H1 (cell line): ENCODE measurements around the gene AOAH. TPM values are rescaled to one million over a fixed set of nuclear protein-coding genes. Genes with fewer than 3 reads are reported as not detected.

Experiments used
- CTCF ChIA-PET: fragments of 300-600 bp; sonication (Branson Sonifier 250); formaldehyde crosslinking; loops from one replicate; lab custom pipeline; 2021; ENCODE audit not compliant: partially characterized antibody; lab: Charles Lee
- POLR2A ChIA-PET: fragments of 300-600 bp; sonication (Branson Sonifier 250); formaldehyde crosslinking; loops from one replicate; lab custom pipeline; 2021; ENCODE audit warnings: inconsistent platforms; ENCODE audit not compliant: partially characterized antibody; lab: Charles Lee
- DNase-seq, 2 experiments: peaks; one replicate each; pipeline versions ENCODE4 v3.0.0 to v3.0.0-alpha.2; 2010 to 2022; ENCODE audit warnings: low spot score in 2 of 2, low read depth in 1 of 2, mixed read lengths in 1 of 2
- FAIRE-seq: peaks from 2 replicates; lab custom pipeline; 2011; peaks lifted over from hg19 to GRCh38; lab: Jason Lieb, UNC
- H2AFZ ChIP-seq: 2 replicates; pipeline ENCODE4 v1.8.1; 2012; ENCODE audit warnings: low read length, inconsistent platforms
- H2AK5ac ChIP-seq: 2 replicates; pipeline ENCODE4 v1.6.1; 2013; ENCODE audit warnings: low read depth, low read length
- H2BK120ac ChIP-seq: replicated peaks from 2 replicates; pipeline ENCODE3; 2013; ENCODE audit warnings: low read depth, low read length, inconsistent platforms
- H2BK12ac ChIP-seq: 2 replicates; pipeline ENCODE4 v1.6.1; 2013; ENCODE audit warnings: low read depth, low read length
- H2BK15ac ChIP-seq: 2 replicates; pipeline ENCODE4 v1.6.1; 2013; ENCODE audit warnings: low read length
- H2BK20ac ChIP-seq: 2 replicates; pipeline ENCODE4 v1.6.1; 2013; ENCODE audit warnings: low read length
- H2BK5ac ChIP-seq: 2 replicates; pipeline ENCODE4 v1.6.1; 2013; ENCODE audit warnings: low read depth, low read length
- H3K14ac ChIP-seq: 2 replicates; pipeline ENCODE4 v1.6.1; 2013; ENCODE audit warnings: inconsistent platforms; ENCODE audit not compliant: insufficient read length
- H3K18ac ChIP-seq: 2 replicates; pipeline ENCODE4 v1.6.1; 2013; ENCODE audit warnings: low read length; ENCODE audit errors: extremely low read depth
- H3K23ac ChIP-seq: 2 replicates; pipeline ENCODE4 v1.6.1; 2013; ENCODE audit warnings: inconsistent platforms; ENCODE audit not compliant: insufficient read length
- H3K23me2 ChIP-seq: 2 replicates; pipeline ENCODE4 v1.6.1; 2013; ENCODE audit warnings: low read depth, low read length
- H3K27ac ChIP-seq: 2 replicates; pipeline ENCODE4 v1.6.1; 2011; ENCODE audit warnings: low read depth, low read length, inconsistent platforms
- H3K27me3 ChIP-seq, 4 experiments: replicated peaks in 1 of 4; 1 replicate in 1 of 4; 2 replicates in 3 of 4; pipeline versions ENCODE4 v1.6.1 to v1.8.1; 2011 to 2013; ENCODE audit warnings: low read length in 3 of 4, mild to moderate bottlenecking in 3 of 4, inconsistent platforms in 2 of 4, mixed read lengths in 2 of 4, moderate library complexity in 1 of 4; ENCODE audit not compliant: control insufficient read depth in 3 of 4, insufficient read depth in 3 of 4; ENCODE audit errors: extremely low read depth in 1 of 4
- H3K36me3 ChIP-seq, 4 experiments: 2 replicates each; pipeline versions ENCODE4 v1.6.1 to v1.8.1; 2011 to 2013; ENCODE audit warnings: mild to moderate bottlenecking in 4 of 4, low read length in 3 of 4, moderate library complexity in 2 of 4, control low read depth in 1 of 4, inconsistent platforms in 1 of 4; ENCODE audit not compliant: insufficient read depth in 4 of 4, control insufficient read depth in 2 of 4
- H3K4ac ChIP-seq: replicated peaks from 2 replicates; pipeline ENCODE3; 2013; ENCODE audit warnings: low read length, low read depth, mixed read lengths, inconsistent platforms; ENCODE audit not compliant: insufficient read length
- H3K4me1 ChIP-seq, 4 experiments: replicated peaks in 1 of 4; 1 replicate in 1 of 4; 2 replicates in 3 of 4; pipeline versions ENCODE4 v1.6.1 to v1.8.1; 2011 to 2013; ENCODE audit warnings: low read length in 3 of 4, inconsistent platforms in 2 of 4, mixed read lengths in 1 of 4; ENCODE audit not compliant: insufficient read depth in 4 of 4, control insufficient read depth in 3 of 4
- H3K4me2 ChIP-seq, 2 experiments: 2 replicates each; pipeline versions ENCODE4 v1.6.1 to v1.8.1; 2011 to 2013; ENCODE audit warnings: low read depth in 2 of 2, low read length in 2 of 2, control low read depth in 1 of 2, inconsistent platforms in 1 of 2, mild to moderate bottlenecking in 1 of 2; ENCODE audit not compliant: insufficient read depth in 1 of 2
- H3K4me3 ChIP-seq, 4 experiments: fragments of 200-600, 300-600 bp in 1 of 4; sonication (generic), shearing (Covaris generic), sonication (Bioruptor Twin) in 1 of 4; 2 replicates each; pipeline versions ENCODE4 v1.5.1 to v1.8.1; 2011 to 2016; ENCODE audit warnings: low read length in 4 of 4, low read depth in 3 of 4, control low read depth in 2 of 4, inconsistent platforms in 2 of 4, mild to moderate bottlenecking in 2 of 4, mixed read lengths in 1 of 4, moderate library complexity in 1 of 4; ENCODE audit not compliant: insufficient read depth in 2 of 4; ENCODE audit errors: extremely low read depth in 1 of 4
- H3K56ac ChIP-seq: replicated peaks from 2 replicates; pipeline ENCODE3; 2013; ENCODE audit warnings: low read depth, mild to moderate bottlenecking, mixed read lengths, low read length, inconsistent platforms; ENCODE audit not compliant: insufficient read length
- H3K79me1 ChIP-seq: 2 replicates; pipeline ENCODE4 v1.6.1; 2013; ENCODE audit warnings: low read depth, low read length, control low read depth
- H3K79me2 ChIP-seq, 2 experiments: 2 replicates each; pipeline versions ENCODE4 v1.6.1 to v1.8.1; 2012 to 2013; ENCODE audit warnings: low read length in 2 of 2, mild to moderate bottlenecking in 2 of 2, inconsistent platforms in 1 of 2; ENCODE audit not compliant: insufficient read depth in 2 of 2, control insufficient read depth in 1 of 2
- H3K9ac ChIP-seq, 4 experiments: replicated peaks in 1 of 4; 1 replicate in 1 of 4; 2 replicates in 3 of 4; pipeline versions ENCODE4 v1.6.1 to v1.8.1; 2011 to 2013; ENCODE audit warnings: low read depth in 3 of 4, low read length in 3 of 4, control low read depth in 2 of 4, mild to moderate bottlenecking in 2 of 4, moderate library complexity in 2 of 4, inconsistent platforms in 1 of 4; ENCODE audit errors: extremely low read depth in 1 of 4
- H3K9me3 ChIP-seq, 2 experiments: 2 replicates each; pipeline versions ENCODE4 v1.6.1 to v1.8.1; 2012 to 2013; ENCODE audit warnings: mild to moderate bottlenecking in 2 of 2, moderate library complexity in 2 of 2, control low read depth in 1 of 2, inconsistent platforms in 1 of 2, low read depth in 1 of 2, low read length in 1 of 2, mixed read lengths in 1 of 2; ENCODE audit not compliant: insufficient read depth in 2 of 2
- H4K20me1 ChIP-seq, 2 experiments: replicated peaks in 1 of 2; 2 replicates each; pipeline versions ENCODE3 to v1.8.1; 2011 to 2013; ENCODE audit warnings: inconsistent platforms in 2 of 2, low read length in 2 of 2, mild to moderate bottlenecking in 1 of 2; ENCODE audit not compliant: insufficient read depth in 2 of 2, control insufficient read depth in 1 of 2
- H4K5ac ChIP-seq: 2 replicates; pipeline ENCODE4 v1.6.1; 2013; ENCODE audit warnings: low read length, low read depth, mixed read lengths, inconsistent platforms; ENCODE audit not compliant: insufficient read length
- H4K8ac ChIP-seq: 2 replicates; pipeline ENCODE4 v1.8.0; 2013; ENCODE audit warnings: mild to moderate bottlenecking, moderate library complexity, low read length, inconsistent platforms; ENCODE audit not compliant: insufficient read depth; ENCODE audit errors: extremely low read depth
- H4K91ac ChIP-seq: replicated peaks from 2 replicates; pipeline ENCODE3; 2013; ENCODE audit warnings: low read length, mixed read lengths, inconsistent platforms; ENCODE audit not compliant: insufficient read length
- CBX8 ChIP-seq: fragments of 300-800, 300-1000 bp; sonication (generic); IDR thresholded peaks from 2 replicates; pipeline ENCODE4 v1.7.1; 2016; ENCODE audit warnings: low read depth, low read length, borderline replicate concordance
- CTBP2 ChIP-seq: IDR thresholded peaks from 2 replicates; pipeline ENCODE4 v1.7.0; 2011; ENCODE audit warnings: borderline replicate concordance, mild to moderate bottlenecking, moderate library complexity, mixed read lengths, low read length; ENCODE audit not compliant: insufficient read depth, insufficient read length
- FOSL1 ChIP-seq: IDR thresholded peaks from 2 replicates; pipeline ENCODE4 v1.6.1; 2011; ENCODE audit warnings: mild to moderate bottlenecking, low read depth, low read length, moderate library complexity; ENCODE audit not compliant: insufficient read depth
- HDAC2 ChIP-seq, 2 experiments: fragments of 300-600 bp in 1 of 2; sonication (generic) in 1 of 2; IDR thresholded peaks; 2 replicates each; pipeline ENCODE4 v1.6.1; 2011 to 2012; ENCODE audit warnings: low read depth in 2 of 2, low read length in 2 of 2, mild to moderate bottlenecking in 2 of 2, moderate library complexity in 2 of 2, borderline replicate concordance in 1 of 2, inconsistent platforms in 1 of 2
- JUND ChIP-seq: IDR thresholded peaks from 2 replicates; pipeline ENCODE4 v1.6.1; 2011; ENCODE audit warnings: mild to moderate bottlenecking, improper control_type of control experiment, low read length
- POLR2A ChIP-seq, 2 experiments: IDR thresholded peaks; 1 replicate in 1 of 2; 2 replicates in 1 of 2; pipeline ENCODE4 v1.6.1; 2011; ENCODE audit warnings: low read depth in 2 of 2, low read length in 2 of 2, mild to moderate bottlenecking in 2 of 2; ENCODE audit errors: control extremely low read depth in 1 of 2
- POLR2AphosphoS5 ChIP-seq: IDR thresholded peaks from 2 replicates; pipeline ENCODE4 v1.6.1; 2011; ENCODE audit warnings: low read depth, low read length
- RFX5 ChIP-seq: IDR thresholded peaks from 2 replicates; pipeline ENCODE4 v1.6.1; 2011; ENCODE audit warnings: low read depth, low read length, improper control_type of control experiment, borderline replicate concordance
- SIN3A ChIP-seq, 2 experiments: IDR thresholded peaks in 1 of 2; conservative IDR thresholded peaks in 1 of 2; 2 replicates each; pipeline ENCODE4 v1.6.1; 2011 to 2012; ENCODE audit warnings: low read length in 2 of 2, improper control_type of control experiment in 1 of 2, low read depth in 1 of 2, mild to moderate bottlenecking in 1 of 2
- SP2 ChIP-seq: IDR thresholded peaks from 2 replicates; pipeline ENCODE4 v1.6.1; 2012; ENCODE audit warnings: mild to moderate bottlenecking, low read length, inconsistent platforms
- SRF ChIP-seq: IDR thresholded peaks from 2 replicates; pipeline ENCODE4 v1.6.1; 2011; ENCODE audit warnings: mild to moderate bottlenecking, low read depth, low read length, moderate library complexity
- TAF7 ChIP-seq: optimal IDR thresholded peaks from 2 replicates; pipeline ENCODE3; 2011; ENCODE audit warnings: low read depth, mild to moderate bottlenecking, inconsistent platforms, low read length, moderate library complexity, borderline replicate concordance
- WGBS, 2 experiments: shearing (Covaris generic) in 1 of 2; methylation state at CpG; one replicate each; pipeline versions ENCODE4 v1.1.6 to v1.1.7; 2013 to 2015; ENCODE audit warnings: low lambda C conversion rate in 2 of 2, mixed read lengths in 2 of 2, inconsistent platforms in 1 of 2, low coverage in 1 of 2, missing lambda C conversion rate in 1 of 2; ENCODE audit not compliant: insufficient replicate concordance in 2 of 2, insufficient coverage in 1 of 2, insufficient read length in 1 of 2; ENCODE audit errors: extremely low coverage in 1 of 2, missing lambda C conversion rate in 1 of 2; 5-methylcytosine and 5-hydroxymethylcytosine counted together
- polyA plus RNA-seq, 7 experiments: library from polyadenylated mRNA; depleted of rRNA in 3 of 7; stranded (reverse) in 5 of 7; unstranded in 2 of 7; fragments of >200 nt in 5 of 7; fragments of 200-250 nt in 2 of 7; gene quantifications; 1 replicate in 5 of 7; 2 replicates in 1 of 7; 4 replicates in 1 of 7; pipeline versions ENCODE4 v1.2.1 to v1.2.3, GENCODE V29; 2011 to 2013; ENCODE audit warnings: missing spikeins in 2 of 7, mixed read lengths in 2 of 7
- total RNA-seq: library from RNA; stranded (reverse); fragmentation: NEBNext Ultra II Directional; extraction: Animal tissue kit (Norgen Biotek cat#: 25700); gene quantifications from 2 replicates; pipeline ENCODE4 v1.2.1, GENCODE V29; 2021
- TF ChIP-seq, protein P1 (sequence below): IDR thresholded peaks from 2 replicates; pipeline ENCODE4 v1.6.1; 2011; ENCODE audit warnings: low read depth, mild to moderate bottlenecking, low read length; ENCODE audit not compliant: insufficient read depth
- TF ChIP-seq, protein P2 (sequence below): IDR thresholded peaks from 2 replicates; pipeline ENCODE4 v1.6.1; 2012; ENCODE audit warnings: inconsistent platforms

Gene AOAH
- total and polyA plus RNA-seq, 2 of the 8 experiments (the other 6 are each of a cell fraction or from before 2014, with no cell fraction given) = 0.08 TPM; not detected in 1

DNA sequence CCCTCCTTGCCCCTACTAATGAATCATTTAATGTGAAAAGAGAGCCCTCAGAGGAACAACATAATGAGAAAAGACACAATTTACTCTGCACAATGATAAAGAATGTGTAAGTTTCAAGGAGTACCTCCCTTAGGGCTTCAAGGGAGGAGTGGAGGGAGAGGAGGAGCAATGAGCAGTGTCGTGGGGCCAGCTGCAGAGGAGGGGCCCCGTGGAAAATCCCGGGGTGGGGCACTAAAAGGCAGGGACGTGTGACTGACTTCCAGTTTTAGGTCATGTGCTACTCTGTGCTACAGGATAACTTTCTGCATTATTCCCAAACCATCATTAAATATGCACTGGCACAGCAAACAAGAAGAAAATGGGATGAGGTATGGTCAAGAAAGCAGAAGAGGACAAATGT is 226.5 kb downstream of the AOAH start:
- Histone ChIP-seq H2AFZ (no peak overlapping the region), H2BK120ac (no peak overlapping the region), H4K5ac (no peak overlapping the region), H3K23ac (no peak overlapping the region), H3K18ac (no peak overlapping the region), H2BK12ac (no peak overlapping the region), H3K9ac (no peak overlapping the region), H3K4ac (no peak overlapping the region), H2BK15ac (no peak overlapping the region), H3K79me1 (no peaks in the 10 kb centered on the region), H3K27me3 (no peaks in the 10 kb centered on the region), H2AK5ac (no peak overlapping the region), H3K23me2 (no peaks in the 10 kb centered on the region), H4K20me1 (no peaks in the 10 kb centered on the region), H3K4me2 (no peak overlapping the region), H3K56ac (no peak overlapping the region), H2BK5ac (no peak overlapping the region), H3K4me1 (no peaks in the 10 kb centered on the region), H3K9me3 (no peaks in the 10 kb centered on the region), H3K4me3 (no peak overlapping the region), H4K91ac (no peak overlapping the region), H3K14ac (no peak overlapping the region), H4K8ac (no peak overlapping the region), H2BK20ac (no peak overlapping the region), H3K27ac (no peak overlapping the region), H3K36me3 (no peaks in the 10 kb centered on the region; a peak in 1 of 8 replicates), H3K79me2 (no peaks in the 10 kb centered on the region)
- no peak for DNase-seq
- ChIA-PET CTCF (interaction anchor here (1.0 to 1.6 kb wide), 3 partner anchors 10 to 173 kb away, joined by 3 to 9 read pairs (median 5); no protein-coding TSS in a partner anchor), POLR2A (no interaction called here)
- no peak for FAIRE-seq
- WGBS, 2 experiments = 79% methylated on average over 4 of the region's 4 CpGs; no CpG with 5 or more reads in 1 of the 2 experiments
- TF ChIP-seq RFX5 (no peak), SRF (no peak), TAF7 (no peak), JUND (no peak), SP2 (no peak), FOSL1 (no peak), CBX8 (no peak), POLR2AphosphoS5 (no peak), HDAC2 (IDR thresholded peaks at IDR 0.05; ENCODE audit: borderline replicate concordance in 1 of 2, low read depth in 2 of 2, low read length in 2 of 2) (no peak), SIN3A (conservative IDR thresholded peaks at IDR 0.05 in 1 of 2, IDR thresholded peaks at IDR 0.05 in 1 of 2; ENCODE audit: low read depth in 1 of 2, low read length in 2 of 2) (no peak), POLR2A (IDR thresholded peaks at IDR 0.05; ENCODE audit: control extremely low read depth in 1 of 2, low read depth in 2 of 2, low read length in 2 of 2) (no peak), CTBP2 (no peak)
- TF ChIP-seq, protein P1, sequence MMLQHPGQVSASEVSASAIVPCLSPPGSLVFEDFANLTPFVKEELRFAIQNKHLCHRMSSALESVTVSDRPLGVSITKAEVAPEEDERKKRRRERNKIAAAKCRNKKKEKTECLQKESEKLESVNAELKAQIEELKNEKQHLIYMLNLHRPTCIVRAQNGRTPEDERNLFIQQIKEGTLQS = no peak
- TF ChIP-seq, protein P2, sequence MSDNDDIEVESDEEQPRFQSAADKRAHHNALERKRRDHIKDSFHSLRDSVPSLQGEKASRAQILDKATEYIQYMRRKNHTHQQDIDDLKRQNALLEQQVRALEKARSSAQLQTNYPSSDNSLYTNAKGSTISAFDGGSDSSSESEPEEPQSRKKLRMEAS = no peak
